ENCODE data around the gene SNCA.

The SNCA gene

GRCh38 chr4:89707467-89707866 is 129.5 kb downstream of the SNCA start:
- DNase-seq (ENCODE audit: low read depth in 2 of 2), result no peak

- DNase-seq (ENCODE audit: low read depth in 2 of 2), result no peak
Observed at GRCh38 chr4:89704651-89705395, 132.1 kb downstream of the SNCA start.

- DNase-seq (ENCODE audit: low read depth in 2 of 2), result no peak
Observed at GRCh38 chr4:89703829-89704590, 133.0 kb downstream of the SNCA start.

GRCh38 chr4:89700766-89701423 is 136.1 kb downstream of the SNCA start:
- no peak for DNase-seq (ENCODE audit: low read depth in 2 of 2)

- no peak for DNase-seq (ENCODE audit: low read depth in 2 of 2)
Observed at GRCh38 chr4:89685690-89686089, 151.3 kb downstream of the SNCA start.

- DNase-seq (ENCODE audit: low read depth in 2 of 2), result no peak
Observed at GRCh38 chr4:89685277-89685676, 151.7 kb downstream of the SNCA start.

- no peak for DNase-seq (ENCODE audit: low read depth in 2 of 2)
Observed at GRCh38 chr4:89684536-89684935, 152.4 kb downstream of the SNCA start.

GRCh38 chr4:89682808-89683207 is 154.2 kb downstream of the SNCA start:
- DNase-seq (ENCODE audit: low read depth in 2 of 2), result no peak

GRCh38 chr4:89681671-89682070 is 155.3 kb downstream of the SNCA start:
- no peak for DNase-seq (ENCODE audit: low read depth in 2 of 2)

GRCh38 chr4:89681219-89681618 is 155.7 kb downstream of the SNCA start:
- DNase-seq (ENCODE audit: low read depth in 2 of 2), result no peak

- DNase-seq (ENCODE audit: low read depth in 2 of 2), result no peak
Observed at GRCh38 chr4:89674876-89675459, 162.0 kb downstream of the SNCA start.
